Measurements from ENCODE around the gene GLIS1.

GLIS1 gene

DNA sequence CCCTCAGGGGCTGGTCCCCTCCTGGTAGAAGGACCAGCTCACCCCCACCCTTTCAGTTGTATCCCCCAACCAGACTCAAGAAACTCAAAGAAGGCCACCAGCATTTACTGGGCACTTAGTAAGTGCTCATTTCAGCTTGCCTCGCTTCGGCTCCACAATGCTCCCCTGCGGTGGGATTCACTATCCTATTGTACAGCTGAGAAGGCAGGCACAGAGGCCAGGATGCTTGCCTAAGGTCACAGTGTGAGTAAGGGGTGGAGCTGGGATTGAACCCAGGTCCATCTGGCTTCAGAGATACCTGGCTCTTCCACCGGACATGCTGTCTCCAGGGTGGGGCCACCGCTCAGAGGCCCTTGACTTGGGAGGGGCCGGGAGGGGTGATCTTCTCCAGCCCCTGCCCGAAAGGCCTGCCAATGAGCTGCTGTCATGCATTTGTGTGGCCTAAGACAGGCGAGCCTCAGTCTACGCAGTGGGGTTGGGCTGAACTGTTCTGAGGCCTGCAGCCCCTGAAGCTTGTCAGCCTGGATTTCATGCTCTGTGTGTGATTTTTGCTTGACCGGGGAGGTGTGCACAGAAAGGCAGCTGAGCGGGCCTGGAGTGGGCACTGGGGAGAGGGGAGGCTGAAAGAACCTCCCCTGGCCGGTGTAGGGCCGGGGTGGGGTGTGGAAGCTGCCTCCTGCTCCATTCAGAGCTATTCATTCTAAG lies 231.7 kb downstream of the GLIS1 start:
- H3K27me3 ChIP-seq (ENCODE audit: insufficient read depth, poor library complexity, severe bottlenecking) = no peaks in the 10 kb centered on the region
- no peak for DNase-seq (ENCODE audit: low spot score)
- no peak for ATAC-seq (ENCODE audit: low read depth)

DNA sequence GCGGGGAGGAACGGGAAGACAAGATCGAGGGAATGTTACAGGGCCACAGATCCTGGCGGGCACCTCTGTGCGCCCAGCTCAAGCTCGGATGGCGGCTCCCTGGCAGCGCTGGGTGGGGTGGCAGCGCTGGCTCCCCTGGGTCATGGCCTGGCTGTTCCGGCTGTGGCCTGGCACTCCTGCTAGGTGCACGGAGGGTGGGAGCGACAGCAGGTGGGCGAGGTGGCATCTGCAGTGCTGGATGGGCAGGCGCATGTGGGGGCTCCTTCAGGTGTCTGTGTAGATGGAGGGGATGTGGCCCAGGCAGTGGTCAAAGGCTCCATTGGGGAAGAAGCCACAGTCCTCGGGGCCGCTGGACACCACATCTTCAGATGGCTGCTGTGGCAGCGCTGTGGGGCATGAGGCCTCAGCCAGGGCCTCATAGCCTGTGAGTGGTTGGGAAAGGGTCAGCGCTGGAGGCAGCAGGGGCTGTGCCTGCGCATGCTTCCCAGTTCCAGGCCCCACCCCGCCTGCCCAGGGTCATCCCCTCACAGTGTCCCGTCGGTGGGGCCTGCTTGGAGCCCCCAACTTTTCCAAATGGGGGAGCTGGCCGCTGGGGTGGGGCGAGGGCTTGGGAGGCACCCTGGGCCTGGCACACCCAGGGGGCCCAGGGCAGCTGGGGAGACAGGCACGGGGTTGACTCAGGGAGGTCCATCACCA lies 232.5 kb downstream of the GLIS1 start:
- ATAC-seq (ENCODE audit: low read depth) (no peak), DNase-seq (ENCODE audit: low spot score) (no peak)
- H3K4me3 ChIP-seq (ENCODE audit: severe bottlenecking) = no peak overlapping the region
- TF ChIP-seq, protein P1, sequence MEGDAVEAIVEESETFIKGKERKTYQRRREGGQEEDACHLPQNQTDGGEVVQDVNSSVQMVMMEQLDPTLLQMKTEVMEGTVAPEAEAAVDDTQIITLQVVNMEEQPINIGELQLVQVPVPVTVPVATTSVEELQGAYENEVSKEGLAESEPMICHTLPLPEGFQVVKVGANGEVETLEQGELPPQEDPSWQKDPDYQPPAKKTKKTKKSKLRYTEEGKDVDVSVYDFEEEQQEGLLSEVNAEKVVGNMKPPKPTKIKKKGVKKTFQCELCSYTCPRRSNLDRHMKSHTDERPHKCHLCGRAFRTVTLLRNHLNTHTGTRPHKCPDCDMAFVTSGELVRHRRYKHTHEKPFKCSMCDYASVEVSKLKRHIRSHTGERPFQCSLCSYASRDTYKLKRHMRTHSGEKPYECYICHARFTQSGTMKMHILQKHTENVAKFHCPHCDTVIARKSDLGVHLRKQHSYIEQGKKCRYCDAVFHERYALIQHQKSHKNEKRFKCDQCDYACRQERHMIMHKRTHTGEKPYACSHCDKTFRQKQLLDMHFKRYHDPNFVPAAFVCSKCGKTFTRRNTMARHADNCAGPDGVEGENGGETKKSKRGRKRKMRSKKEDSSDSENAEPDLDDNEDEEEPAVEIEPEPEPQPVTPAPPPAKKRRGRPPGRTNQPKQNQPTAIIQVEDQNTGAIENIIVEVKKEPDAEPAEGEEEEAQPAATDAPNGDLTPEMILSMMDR (IDR thresholded peaks at IDR 0.05; ENCODE audit: poor library complexity, severe bottlenecking) = no peak
- H3K27me3 ChIP-seq (ENCODE audit: insufficient read depth, poor library complexity, severe bottlenecking) = no peaks in the 10 kb centered on the region
- no peaks in the 10 kb centered on the region for H3K4me1 ChIP-seq (ENCODE audit: insufficient read depth, poor library complexity, severe bottlenecking)
- no peaks in the 10 kb centered on the region for H3K9me3 ChIP-seq (ENCODE audit: severe bottlenecking)
- no peaks in the 10 kb centered on the region for H3K36me3 ChIP-seq (ENCODE audit: low read depth)
- no peak overlapping the region for H3K27ac ChIP-seq (ENCODE audit: poor library complexity, severe bottlenecking)

More for the DNA sequence above, 231.7 kb downstream of the GLIS1 start:
- H3K27ac ChIP-seq (ENCODE audit: poor library complexity, severe bottlenecking) = no peak overlapping the region
- H3K9me3 ChIP-seq (ENCODE audit: severe bottlenecking) = no peaks in the 10 kb centered on the region
- TF ChIP-seq, protein P1 (IDR thresholded peaks at IDR 0.05; ENCODE audit: poor library complexity, severe bottlenecking) = no peak
- no peak overlapping the region for H3K4me3 ChIP-seq (ENCODE audit: severe bottlenecking)
- H3K36me3 ChIP-seq (ENCODE audit: low read depth) = no peaks in the 10 kb centered on the region
- no peaks in the 10 kb centered on the region for H3K4me1 ChIP-seq (ENCODE audit: insufficient read depth, poor library complexity, severe bottlenecking)

DNA sequence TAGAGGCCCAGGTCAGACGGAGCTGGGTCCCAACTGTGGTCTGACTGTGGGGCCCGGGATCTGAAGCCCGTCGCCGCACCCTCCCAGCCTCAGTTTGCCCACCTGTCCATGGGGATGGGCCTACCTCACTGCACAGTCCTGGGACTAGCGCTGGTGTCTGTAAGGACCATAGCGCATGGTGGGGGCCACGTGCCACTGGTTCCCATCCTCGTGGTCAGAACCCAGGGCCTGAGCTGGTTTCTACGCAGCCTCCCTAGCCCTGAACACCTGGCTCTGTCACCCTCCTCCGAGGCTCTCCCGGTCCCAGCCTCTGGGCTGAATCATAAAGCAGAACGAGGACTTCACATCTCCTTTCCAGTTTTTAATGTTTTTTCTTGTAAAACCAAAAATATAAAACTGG lies 233.1 kb downstream of the GLIS1 start:
- H3K27ac ChIP-seq (ENCODE audit: poor library complexity, severe bottlenecking) = no peak overlapping the region
- no peaks in the 10 kb centered on the region for H3K36me3 ChIP-seq (ENCODE audit: low read depth)
- H3K4me1 ChIP-seq (ENCODE audit: insufficient read depth, poor library complexity, severe bottlenecking) = no peaks in the 10 kb centered on the region
- no peak overlapping the region for H3K4me3 ChIP-seq (ENCODE audit: severe bottlenecking)
- no peak for ATAC-seq (ENCODE audit: low read depth)
- H3K9me3 ChIP-seq (ENCODE audit: severe bottlenecking) = no peaks in the 10 kb centered on the region
- no peaks in the 10 kb centered on the region for H3K27me3 ChIP-seq (ENCODE audit: insufficient read depth, poor library complexity, severe bottlenecking)
- no peak for DNase-seq (ENCODE audit: low spot score)
- TF ChIP-seq, protein P1 (IDR thresholded peaks at IDR 0.05; ENCODE audit: poor library complexity, severe bottlenecking) = no peak

DNA sequence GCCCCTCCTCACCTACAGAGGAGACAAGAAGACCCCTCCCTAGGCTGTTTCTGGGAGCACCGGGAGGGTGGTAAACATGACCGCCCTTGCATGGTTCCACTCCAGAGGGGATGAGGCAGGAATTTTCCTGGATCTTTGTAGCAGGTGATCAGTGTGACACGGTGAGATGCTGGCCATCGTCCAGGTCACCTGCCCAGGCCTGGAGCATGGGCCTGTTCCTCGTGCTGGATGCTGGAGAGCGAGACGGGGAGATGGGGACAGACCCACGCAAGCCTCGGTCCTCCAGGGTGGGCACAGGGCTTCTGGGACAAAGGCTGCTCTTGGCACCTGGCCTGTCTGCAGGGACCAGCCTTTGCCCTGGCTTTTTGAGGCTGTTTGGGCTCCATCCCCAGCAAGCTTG lies 233.6 kb downstream of the GLIS1 start:
- TF ChIP-seq, protein P1 (IDR thresholded peaks at IDR 0.05; ENCODE audit: poor library complexity, severe bottlenecking) = no peak
- Histone ChIP-seq H3K36me3 (ENCODE audit: low read depth) (no peaks in the 10 kb centered on the region), H3K4me1 (ENCODE audit: insufficient read depth, poor library complexity, severe bottlenecking) (no peaks in the 10 kb centered on the region), H3K27me3 (ENCODE audit: insufficient read depth, poor library complexity, severe bottlenecking) (no peaks in the 10 kb centered on the region), H3K4me3 (ENCODE audit: severe bottlenecking) (no peak overlapping the region), H3K9me3 (ENCODE audit: severe bottlenecking) (no peaks in the 10 kb centered on the region), H3K27ac (ENCODE audit: poor library complexity, severe bottlenecking) (no peak overlapping the region)
- ATAC-seq (ENCODE audit: low read depth) = no peak
- no peak for DNase-seq (ENCODE audit: low spot score)

DNA sequence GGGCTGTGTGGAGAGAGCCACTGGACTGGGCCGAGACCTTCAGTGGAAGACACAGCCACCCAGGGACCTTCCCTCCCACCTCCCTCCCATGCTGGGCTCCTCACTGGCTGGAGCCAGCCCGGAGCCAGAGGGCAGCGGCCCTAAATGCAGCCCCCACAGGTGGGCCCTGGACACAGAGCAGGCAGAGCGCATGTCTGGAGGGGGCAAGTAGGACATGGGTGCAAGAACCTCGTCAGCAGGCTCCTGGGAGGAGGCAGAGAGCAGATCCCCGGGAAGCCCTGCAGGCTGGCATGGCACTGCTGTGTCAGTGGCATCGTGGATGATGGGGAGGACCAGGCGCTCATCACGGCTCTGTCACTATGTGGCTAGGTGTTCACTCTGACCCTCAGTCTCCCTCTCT lies 234.1 kb downstream of the GLIS1 start:
- no peak overlapping the region for H3K4me3 ChIP-seq (ENCODE audit: severe bottlenecking)
- TF ChIP-seq, protein P1 (IDR thresholded peaks at IDR 0.05; ENCODE audit: poor library complexity, severe bottlenecking) = no peak

More for the DNA sequence above, 234.1 kb downstream of the GLIS1 start:
- ATAC-seq (ENCODE audit: low read depth) (no peak), DNase-seq (ENCODE audit: low spot score) (no peak)
- Histone ChIP-seq H3K36me3 (ENCODE audit: low read depth) (no peaks in the 10 kb centered on the region), H3K27ac (ENCODE audit: poor library complexity, severe bottlenecking) (no peak overlapping the region), H3K9me3 (ENCODE audit: severe bottlenecking) (no peaks in the 10 kb centered on the region), H3K4me1 (ENCODE audit: insufficient read depth, poor library complexity, severe bottlenecking) (no peaks in the 10 kb centered on the region), H3K27me3 (ENCODE audit: insufficient read depth, poor library complexity, severe bottlenecking) (no peaks in the 10 kb centered on the region)

Measured in RWPE2 (cell line).